Endothelial cell (in vitro differentiated cells): ENCODE results near the gene ISOC2. TPM values are rescaled to one million over a fixed set of nuclear protein-coding genes. Genes with fewer than 3 reads are reported as not detected.
A peak's percentile ranks its signal among the peaks of the same experiment; 100 is the strongest.

ENCODE experiments used
- DNase-seq: peaks from one replicate; pipeline ENCODE4 v3.0.0; 2021; ENCODE audit warnings: low spot score
- H3K27ac Mint-ChIP-seq: one replicate; pipeline ENCODE4 v1.8.0; 2021; ENCODE audit warnings: mixed read lengths, inconsistent platforms; ENCODE audit not compliant: unreplicated experiment
- H3K27me3 Mint-ChIP-seq: one replicate; pipeline ENCODE4 v1.8.0; 2021; ENCODE audit warnings: mild to moderate bottlenecking, moderate library complexity, mixed read lengths, inconsistent platforms; ENCODE audit not compliant: unreplicated experiment
- H3K36me3 Mint-ChIP-seq: one replicate; pipeline ENCODE4 v1.8.0; 2021; ENCODE audit warnings: mild to moderate bottlenecking, low read depth, mixed read lengths, inconsistent platforms; ENCODE audit not compliant: unreplicated experiment
- H3K4me1 Mint-ChIP-seq: one replicate; pipeline ENCODE4 v1.8.0; 2021; ENCODE audit warnings: mild to moderate bottlenecking, mixed read lengths, inconsistent platforms; ENCODE audit not compliant: unreplicated experiment
- H3K4me3 Mint-ChIP-seq: one replicate; pipeline ENCODE4 v1.8.0; 2021; ENCODE audit warnings: mild to moderate bottlenecking, mixed read lengths, inconsistent platforms; ENCODE audit not compliant: unreplicated experiment
- H3K9me3 Mint-ChIP-seq: one replicate; pipeline ENCODE4 v1.8.0; 2021; ENCODE audit warnings: mixed read lengths, inconsistent platforms; ENCODE audit not compliant: unreplicated experiment
- CTCF ChIP-seq: fragments of 200-600 bp; sonication (generic); IDR thresholded peaks from one replicate; pipeline ENCODE4 v1.5.0; 2021; ENCODE audit warnings: antibody characterized with exemption; ENCODE audit not compliant: unreplicated experiment
- total RNA-seq: library from RNA; stranded (reverse); fragmentation: NEBNext Ultra II Directional; extraction: Animal tissue kit (Norgen Biotek cat#: 25700); gene quantifications from one replicate; pipeline ENCODE4 v1.2.1, GENCODE V29; 2021; ENCODE audit not compliant: unreplicated experiment

The ISOC2 gene
- total RNA-seq, 1 donor from 2014 or later: 20.2 TPM

- Mint-ChIP-seq H3K4me1 (peaks cover 14% of the 10 kb centered on the region), H3K4me3 (peak overlapping the region; percentile 83), H3K27me3 (peaks cover 13% of the 10 kb centered on the region), H3K36me3 (peaks cover 31% of the 10 kb centered on the region), H3K9me3 (peaks cover 9% of the 10 kb centered on the region), H3K27ac (no peak overlapping the region)
- DNase-seq: peak; percentile 22
- no peak for TF ChIP-seq CTCF
These were observed 54.5 kb downstream of the ISOC2 start for GRCh38 chr19:55406826-55407549.

- peaks cover 9% of the 10 kb centered on the region for H3K9me3 Mint-ChIP-seq
- H3K27ac Mint-ChIP-seq: peak overlapping the region; percentile 16
- peaks cover 16% of the 10 kb centered on the region for H3K27me3 Mint-ChIP-seq
- no peak for DNase-seq
- H3K36me3 Mint-ChIP-seq: peaks cover 34% of the 10 kb centered on the region
- peak overlapping the region; percentile 83 for H3K4me3 Mint-ChIP-seq
- peaks cover 14% of the 10 kb centered on the region for H3K4me1 Mint-ChIP-seq
- TF ChIP-seq CTCF: no peak
These were observed 55.2 kb downstream of the ISOC2 start for GRCh38 chr19:55406091-55406825.

GRCh38 chr19:55405638-55406037 lies 55.8 kb downstream of the ISOC2 start:
- Mint-ChIP-seq H3K4me3 (peak overlapping the region; percentile 83), H3K27ac (peak overlapping the region; percentile 16), H3K4me1 (peaks cover 14% of the 10 kb centered on the region), H3K9me3 (peaks cover 9% of the 10 kb centered on the region), H3K27me3 (peaks cover 16% of the 10 kb centered on the region), H3K36me3 (peaks cover 37% of the 10 kb centered on the region)
- TF ChIP-seq CTCF: no peak
- DNase-seq: no peak

Other genes starting within 250 kb of the ISOC2 start
- gene TMEM86B, start 232.9 kb downstream of the ISOC2 start, total RNA-seq: 4.1 TPM
- gene PPP6R1, start 202.6 kb downstream of the ISOC2 start, total RNA-seq: 65.6 TPM
- 24.6 TPM for gene HSPBP1, start 181.5 kb downstream of the ISOC2 start, total RNA-seq
- 14.1 TPM for gene BRSK1, start 177.6 kb downstream of the ISOC2 start, total RNA-seq
- gene TMEM150B, start 136.3 kb downstream of the ISOC2 start, total RNA-seq: not detected
- 18.4 TPM for gene KMT5C, start 121.8 kb downstream of the ISOC2 start, total RNA-seq
- gene COX6B2, start 106.9 kb downstream of the ISOC2 start, total RNA-seq: not detected
- gene GARIN5B, start 98.4 kb downstream of the ISOC2 start, total RNA-seq: not detected
- gene IL11, start 91.2 kb downstream of the ISOC2 start, total RNA-seq: 0.21 TPM
- gene TMEM190, start 84.8 kb downstream of the ISOC2 start, total RNA-seq: not detected
- gene TMEM238, start 77.3 kb downstream of the ISOC2 start, total RNA-seq: 0.64 TPM
- 3,792 TPM for gene RPL28, start 75.7 kb downstream of the ISOC2 start, total RNA-seq
- gene UBE2S, start 53.9 kb downstream of the ISOC2 start, total RNA-seq: 56.2 TPM
- not detected for gene SHISA7, start 18.3 kb downstream of the ISOC2 start, total RNA-seq
- not detected for gene C19orf85, start 3.1 kb upstream of the ISOC2 start, total RNA-seq
- gene ZNF628, start 15.0 kb upstream of the ISOC2 start, total RNA-seq: 8.7 TPM
- 37.7 TPM for gene NAT14, start 23.5 kb upstream of the ISOC2 start, total RNA-seq
- 0.95 TPM for gene SSC5D, start 26.8 kb upstream of the ISOC2 start, total RNA-seq
- gene SBK2, start 75.5 kb upstream of the ISOC2 start, total RNA-seq: 0.69 TPM
- 3.6 TPM for gene SBK3, start 83.9 kb upstream of the ISOC2 start, total RNA-seq
- 36.4 TPM for gene ZNF579, start 119.2 kb upstream of the ISOC2 start, total RNA-seq
- gene FIZ1, start 137.9 kb upstream of the ISOC2 start, total RNA-seq: 21.5 TPM
- 9.3 TPM for gene ZNF524, start 138.6 kb upstream of the ISOC2 start, total RNA-seq
- gene ZNF865, start 144.0 kb upstream of the ISOC2 start, total RNA-seq: 14.5 TPM
- 6.8 TPM for gene ZNF784, start 162.9 kb upstream of the ISOC2 start, total RNA-seq
- gene ZNF580, start 179.4 kb upstream of the ISOC2 start, total RNA-seq: 34.0 TPM
- 47.2 TPM for gene ZNF581, start 182.0 kb upstream of the ISOC2 start, total RNA-seq
- gene CCDC106, start 186.6 kb upstream of the ISOC2 start, total RNA-seq: 20.1 TPM
- gene U2AF2, start 193.4 kb upstream of the ISOC2 start, total RNA-seq: 219 TPM
- 250 TPM for gene EPN1, start 213.6 kb upstream of the ISOC2 start, total RNA-seq